ENCODE results near the gene ZBTB21.

DNA sequence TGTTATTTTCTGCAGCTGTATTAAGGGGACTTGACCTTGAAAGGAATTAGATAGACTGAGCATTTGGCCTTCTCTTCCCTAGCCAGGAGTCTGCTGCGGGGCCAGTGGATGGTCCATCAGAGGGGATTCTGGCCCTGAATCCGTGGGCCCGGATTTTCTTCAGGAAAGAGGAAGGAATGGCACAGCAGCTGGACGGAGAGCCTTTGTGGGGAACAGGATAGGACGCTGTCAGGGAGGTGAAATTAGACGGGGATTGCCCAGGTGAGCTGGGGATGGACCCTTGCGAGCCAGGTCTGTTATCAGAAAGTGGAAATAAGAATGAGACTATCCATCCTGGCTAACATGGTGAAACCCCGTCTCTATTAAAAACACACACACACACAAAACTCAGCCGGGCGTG, 54.6 kb downstream of the ZBTB21 start:
- TF ChIP-seq, protein P1, sequence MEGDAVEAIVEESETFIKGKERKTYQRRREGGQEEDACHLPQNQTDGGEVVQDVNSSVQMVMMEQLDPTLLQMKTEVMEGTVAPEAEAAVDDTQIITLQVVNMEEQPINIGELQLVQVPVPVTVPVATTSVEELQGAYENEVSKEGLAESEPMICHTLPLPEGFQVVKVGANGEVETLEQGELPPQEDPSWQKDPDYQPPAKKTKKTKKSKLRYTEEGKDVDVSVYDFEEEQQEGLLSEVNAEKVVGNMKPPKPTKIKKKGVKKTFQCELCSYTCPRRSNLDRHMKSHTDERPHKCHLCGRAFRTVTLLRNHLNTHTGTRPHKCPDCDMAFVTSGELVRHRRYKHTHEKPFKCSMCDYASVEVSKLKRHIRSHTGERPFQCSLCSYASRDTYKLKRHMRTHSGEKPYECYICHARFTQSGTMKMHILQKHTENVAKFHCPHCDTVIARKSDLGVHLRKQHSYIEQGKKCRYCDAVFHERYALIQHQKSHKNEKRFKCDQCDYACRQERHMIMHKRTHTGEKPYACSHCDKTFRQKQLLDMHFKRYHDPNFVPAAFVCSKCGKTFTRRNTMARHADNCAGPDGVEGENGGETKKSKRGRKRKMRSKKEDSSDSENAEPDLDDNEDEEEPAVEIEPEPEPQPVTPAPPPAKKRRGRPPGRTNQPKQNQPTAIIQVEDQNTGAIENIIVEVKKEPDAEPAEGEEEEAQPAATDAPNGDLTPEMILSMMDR (IDR thresholded peaks at IDR 0.05): no peak
- no peak for TF ChIP-seq POLR2A (IDR thresholded peaks at IDR 0.05)
